Measurements from ENCODE around the gene NAT16. TPM values are rescaled to one million over a fixed set of nuclear protein-coding genes. Genes with fewer than 3 reads are reported as not detected.
A peak's percentile ranks its signal among the peaks of the same experiment; 100 is the strongest.

Gene NAT16
- total RNA-seq, 1 donor, result not detected

DNA sequence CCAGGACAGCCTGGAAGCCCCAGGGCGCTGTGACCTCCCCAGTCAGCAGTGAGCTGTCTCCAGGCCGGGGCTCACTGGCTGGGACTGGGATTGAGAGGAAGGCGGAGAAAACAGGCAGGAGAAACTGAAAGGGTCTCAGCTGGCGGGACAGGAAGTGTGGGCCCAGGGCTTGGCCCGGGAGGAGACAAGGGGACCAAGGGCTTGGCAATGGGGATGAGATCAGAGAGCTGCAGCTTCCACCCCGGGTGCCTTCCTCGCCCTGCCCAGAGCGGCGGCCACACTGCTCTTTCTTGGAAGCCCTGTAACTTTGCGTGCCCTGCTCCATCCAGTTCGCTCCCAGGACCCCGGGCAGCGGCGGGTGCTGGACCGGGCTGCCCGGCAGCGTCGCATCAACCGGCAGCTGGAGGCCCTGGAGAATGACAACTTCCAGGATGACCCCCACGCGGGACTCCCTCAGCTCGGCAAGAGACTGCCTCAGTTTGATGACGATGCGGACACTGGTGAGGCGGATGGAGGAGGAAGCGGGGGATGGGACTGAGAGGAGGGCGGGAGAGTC is 42.3 kb upstream of the NAT16 start:
- no peak for DNase-seq (ENCODE audit: insufficient read length, low spot score, missing footprints)
- no peaks in the 10 kb centered on the region for H3K27me3 ChIP-seq (ENCODE audit: insufficient read depth, low read length)
- peaks cover 11% of the 10 kb centered on the region for H3K4me1 ChIP-seq (ENCODE audit: insufficient read depth, low read length)
- H4K20me1 ChIP-seq (ENCODE audit: insufficient read depth, low read length), result peaks cover 7% of the 10 kb centered on the region
- H3K9me3 ChIP-seq (ENCODE audit: low read depth, low read length), result no peaks in the 10 kb centered on the region
- H3K4me2 ChIP-seq (ENCODE audit: insufficient read depth, low read length), result no peak overlapping the region
- H2AFZ ChIP-seq (ENCODE audit: low read length), result no peak overlapping the region
- no peak overlapping the region for H3K27ac ChIP-seq (ENCODE audit: low read depth, low read length)
- peaks cover 47% of the 10 kb centered on the region for H3K79me2 ChIP-seq (ENCODE audit: insufficient read depth, low read length)
- H3K36me3 ChIP-seq (ENCODE audit: insufficient read depth, low read length), result peaks cover 29% of the 10 kb centered on the region
- TF ChIP-seq, protein P1, sequence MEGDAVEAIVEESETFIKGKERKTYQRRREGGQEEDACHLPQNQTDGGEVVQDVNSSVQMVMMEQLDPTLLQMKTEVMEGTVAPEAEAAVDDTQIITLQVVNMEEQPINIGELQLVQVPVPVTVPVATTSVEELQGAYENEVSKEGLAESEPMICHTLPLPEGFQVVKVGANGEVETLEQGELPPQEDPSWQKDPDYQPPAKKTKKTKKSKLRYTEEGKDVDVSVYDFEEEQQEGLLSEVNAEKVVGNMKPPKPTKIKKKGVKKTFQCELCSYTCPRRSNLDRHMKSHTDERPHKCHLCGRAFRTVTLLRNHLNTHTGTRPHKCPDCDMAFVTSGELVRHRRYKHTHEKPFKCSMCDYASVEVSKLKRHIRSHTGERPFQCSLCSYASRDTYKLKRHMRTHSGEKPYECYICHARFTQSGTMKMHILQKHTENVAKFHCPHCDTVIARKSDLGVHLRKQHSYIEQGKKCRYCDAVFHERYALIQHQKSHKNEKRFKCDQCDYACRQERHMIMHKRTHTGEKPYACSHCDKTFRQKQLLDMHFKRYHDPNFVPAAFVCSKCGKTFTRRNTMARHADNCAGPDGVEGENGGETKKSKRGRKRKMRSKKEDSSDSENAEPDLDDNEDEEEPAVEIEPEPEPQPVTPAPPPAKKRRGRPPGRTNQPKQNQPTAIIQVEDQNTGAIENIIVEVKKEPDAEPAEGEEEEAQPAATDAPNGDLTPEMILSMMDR (IDR thresholded peaks at IDR 0.05; ENCODE audit: extremely low read depth, low read depth, low read length), result no peak
- no peak overlapping the region for H3K4me3 ChIP-seq (ENCODE audit: insufficient read depth, low read length)

DNA sequence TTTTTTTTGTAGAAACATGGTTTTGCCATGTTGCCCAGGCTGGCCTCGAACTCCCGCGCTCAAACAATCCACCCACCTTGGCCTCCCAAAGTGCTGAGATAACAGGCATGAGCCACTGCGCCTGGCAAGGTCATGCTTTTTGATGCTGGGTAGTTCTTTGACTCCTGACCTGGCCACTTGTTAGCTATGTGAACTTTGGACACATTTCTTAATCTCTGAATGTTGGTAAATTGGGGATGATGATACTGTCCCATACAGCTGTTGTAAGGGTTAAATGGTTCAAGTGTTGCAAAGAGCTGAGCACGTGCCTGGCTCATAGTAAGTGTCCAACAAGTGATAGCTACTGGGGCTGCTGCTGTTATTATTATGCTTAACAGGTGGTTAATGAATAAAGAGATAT is 40.2 kb upstream of the NAT16 start:
- H3K27me3 ChIP-seq (ENCODE audit: insufficient read depth, low read length), result no peaks in the 10 kb centered on the region
- DNase-seq (ENCODE audit: insufficient read length, low spot score, missing footprints), result no peak
- peaks cover 16% of the 10 kb centered on the region for H3K4me1 ChIP-seq (ENCODE audit: insufficient read depth, low read length)
- H3K27ac ChIP-seq (ENCODE audit: low read depth, low read length), result no peak overlapping the region
- H3K9me3 ChIP-seq (ENCODE audit: low read depth, low read length), result no peaks in the 10 kb centered on the region
- H3K79me2 ChIP-seq (ENCODE audit: insufficient read depth, low read length), result peaks cover 67% of the 10 kb centered on the region
- peaks cover 11% of the 10 kb centered on the region for H4K20me1 ChIP-seq (ENCODE audit: insufficient read depth, low read length)
- TF ChIP-seq, protein P1 (IDR thresholded peaks at IDR 0.05; ENCODE audit: extremely low read depth, low read depth, low read length), result no peak
- H3K4me3 ChIP-seq (ENCODE audit: insufficient read depth, low read length), result no peak overlapping the region
- no peak overlapping the region for H2AFZ ChIP-seq (ENCODE audit: low read length)
- no peak overlapping the region for H3K4me2 ChIP-seq (ENCODE audit: insufficient read depth, low read length)
- peaks cover 24% of the 10 kb centered on the region for H3K36me3 ChIP-seq (ENCODE audit: insufficient read depth, low read length)

DNA sequence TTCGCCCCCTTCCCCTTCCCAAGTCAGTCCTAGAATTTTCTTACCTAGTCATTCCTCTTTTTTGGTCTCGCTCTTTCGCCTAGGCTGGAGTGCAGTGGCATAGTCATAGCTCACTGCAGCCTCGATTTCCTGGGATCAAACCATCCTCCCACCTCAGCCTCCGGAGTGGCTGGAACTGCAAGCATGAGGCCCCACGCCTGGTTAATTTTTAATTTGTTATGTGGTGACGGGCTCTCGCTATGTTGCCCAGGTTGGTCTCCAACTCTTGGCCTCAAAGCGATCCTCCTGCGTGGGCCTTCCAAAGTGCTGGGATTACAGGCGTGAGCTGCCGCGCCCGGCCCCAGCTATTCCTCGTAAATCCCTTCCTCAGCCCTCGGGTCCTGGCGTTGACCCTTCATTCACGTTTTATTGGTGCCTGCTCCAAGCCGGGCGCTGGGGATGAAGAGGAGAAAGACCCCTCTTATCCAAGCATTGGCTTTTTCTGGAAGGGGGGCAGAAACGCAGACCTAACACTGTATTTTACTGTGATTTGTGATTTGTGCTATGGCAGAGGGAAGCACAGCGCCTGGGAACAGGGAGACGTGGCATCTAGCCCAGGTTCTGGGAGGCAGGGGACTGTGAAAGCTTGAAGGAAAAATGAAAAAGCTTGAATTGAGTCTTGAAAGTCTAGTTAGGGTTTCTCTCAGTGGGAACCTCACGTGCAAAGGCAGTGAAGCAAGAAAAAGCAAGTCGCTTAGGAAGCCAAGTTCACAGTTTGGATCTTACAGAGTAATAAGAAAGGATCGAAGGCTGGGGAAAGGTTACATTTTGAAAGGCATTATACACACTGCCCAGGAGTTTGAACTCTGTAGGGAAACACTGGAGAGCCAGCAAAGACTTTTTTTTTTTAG is 38.4 kb upstream of the NAT16 start:
- peak overlapping the region; percentile 89 for H3K4me3 ChIP-seq (ENCODE audit: insufficient read depth, low read length)
- peaks cover 70% of the 10 kb centered on the region for H3K79me2 ChIP-seq (ENCODE audit: insufficient read depth, low read length)
- peaks cover 16% of the 10 kb centered on the region for H3K4me1 ChIP-seq (ENCODE audit: insufficient read depth, low read length)
- H3K9me3 ChIP-seq (ENCODE audit: low read depth, low read length), result no peaks in the 10 kb centered on the region
- peaks cover 14% of the 10 kb centered on the region for H3K36me3 ChIP-seq (ENCODE audit: insufficient read depth, low read length)
- no peak for DNase-seq (ENCODE audit: insufficient read length, low spot score, missing footprints)
- H2AFZ ChIP-seq (ENCODE audit: low read length), result peak overlapping the region; percentile 84
- TF ChIP-seq, protein P1 (IDR thresholded peaks at IDR 0.05; ENCODE audit: extremely low read depth, low read depth, low read length), result no peak
- H3K4me2 ChIP-seq (ENCODE audit: insufficient read depth, low read length), result peak overlapping the region; percentile 91
- peak overlapping the region; percentile 75 for H3K27ac ChIP-seq (ENCODE audit: low read depth, low read length)
- H3K27me3 ChIP-seq (ENCODE audit: insufficient read depth, low read length), result no peaks in the 10 kb centered on the region
- peaks cover 6% of the 10 kb centered on the region for H4K20me1 ChIP-seq (ENCODE audit: insufficient read depth, low read length)

Measured in osteoblast (primary cell).